Left lobe of liver (tissue), 2 donors: ENCODE results near the gene PCBD1. TPM values are rescaled to one million over a fixed set of nuclear protein-coding genes. Genes with fewer than 3 reads are reported as not detected.

Source experiments
- ATAC-seq: fragments of 200-7000 bp; cut with Tn5 transposase; one replicate; pipeline ENCODE4 v1.9.1; 2020; ENCODE audit warnings: mild to moderate bottlenecking, moderate library complexity
- DNase-seq: peaks from one replicate; pipeline ENCODE4 v3.0.0-alpha.2; 2020; ENCODE audit warnings: low spot score
- total RNA-seq: library from RNA; stranded (reverse); gene quantifications from one replicate; pipeline ENCODE4 v1.2.1, GENCODE V29; 2021
- donor health status: DM: no; HTN: no; CAD: no; lungs with moderate emphysema.
- donor health status: DM: no; HTN: yes; CAD: no.

PCBD1 gene
- total RNA-seq, 1 donor from 2014 or later: 239 TPM

DNA sequence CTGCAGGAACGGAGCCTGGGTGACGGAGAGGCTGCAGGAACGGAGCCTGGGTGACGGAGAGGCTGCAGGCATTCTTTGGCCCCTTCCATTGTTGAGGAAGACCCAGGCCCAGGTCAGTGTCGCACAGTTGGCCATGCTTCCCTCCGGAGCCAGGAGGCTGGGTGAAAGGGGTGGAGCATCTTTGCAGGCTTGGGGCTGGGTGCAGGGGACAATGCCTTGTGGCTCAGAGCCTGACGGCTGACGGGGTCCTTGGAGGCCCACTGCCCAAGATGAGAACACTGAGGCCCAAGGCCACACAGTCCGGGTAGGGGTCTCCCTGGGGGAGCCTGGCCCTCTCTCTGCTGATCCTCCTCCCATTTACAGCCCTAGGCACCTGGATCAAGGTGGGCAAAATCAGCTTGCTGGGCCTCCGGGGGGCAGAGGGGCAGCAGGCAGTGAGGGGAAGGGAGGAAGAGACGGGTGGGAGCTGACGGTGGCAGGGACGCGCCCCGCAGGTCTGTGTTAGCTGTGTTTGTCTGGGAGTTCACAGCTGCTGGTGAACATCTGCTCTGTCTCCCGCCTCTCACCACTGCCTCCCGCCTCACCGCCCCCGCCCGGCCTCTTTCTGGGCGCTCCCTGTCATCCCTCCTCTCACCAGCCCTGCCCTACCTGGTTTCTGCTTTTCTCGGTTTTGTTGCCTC lies 30.6 kb upstream of the PCBD1 start:
- ATAC-seq (no peak), DNase-seq (no peak)

DNA sequence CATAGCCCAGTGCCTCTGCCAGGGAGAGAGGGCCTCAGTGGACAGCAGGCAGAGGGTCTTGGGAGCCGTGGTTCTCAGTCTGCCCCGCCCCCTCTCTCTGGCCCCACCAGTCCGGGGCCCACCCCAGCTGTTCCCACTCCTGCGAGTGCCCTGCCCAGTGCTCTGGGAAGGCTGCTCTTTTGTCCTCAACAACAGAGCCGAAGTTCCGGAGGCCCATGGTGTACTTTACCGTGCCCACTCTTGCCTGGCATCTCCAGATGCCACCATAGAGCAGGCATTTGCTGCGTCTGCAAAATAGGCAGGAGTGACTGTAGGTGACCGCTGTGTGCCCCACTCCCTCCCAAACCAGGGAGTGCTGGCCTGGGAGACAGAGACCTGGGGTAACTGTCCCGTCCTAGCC lies 29.3 kb upstream of the PCBD1 start:
- ATAC-seq (no peak), DNase-seq (no peak)

DNA sequence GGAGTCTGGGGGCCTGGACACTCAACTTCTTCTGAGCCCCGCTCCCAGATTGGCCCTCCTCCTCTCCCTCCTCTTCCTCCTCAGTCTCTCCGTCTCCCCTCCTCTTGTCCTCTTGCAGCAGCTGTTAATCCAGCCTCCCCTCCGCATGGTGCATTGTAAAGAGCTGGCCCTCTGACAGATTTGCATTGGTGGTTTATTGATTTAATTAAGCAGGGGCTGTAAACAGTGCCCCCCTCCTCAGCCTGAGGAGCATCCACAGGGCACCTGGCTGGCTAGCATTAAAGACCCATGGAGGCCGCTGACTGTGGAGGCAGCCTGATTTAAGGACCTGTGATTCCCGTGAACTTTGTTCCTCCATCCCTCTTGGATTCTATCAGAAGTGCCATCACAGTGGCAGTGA lies 28.9 kb upstream of the PCBD1 start:
- ATAC-seq (no peak), DNase-seq (no peak)

DNA sequence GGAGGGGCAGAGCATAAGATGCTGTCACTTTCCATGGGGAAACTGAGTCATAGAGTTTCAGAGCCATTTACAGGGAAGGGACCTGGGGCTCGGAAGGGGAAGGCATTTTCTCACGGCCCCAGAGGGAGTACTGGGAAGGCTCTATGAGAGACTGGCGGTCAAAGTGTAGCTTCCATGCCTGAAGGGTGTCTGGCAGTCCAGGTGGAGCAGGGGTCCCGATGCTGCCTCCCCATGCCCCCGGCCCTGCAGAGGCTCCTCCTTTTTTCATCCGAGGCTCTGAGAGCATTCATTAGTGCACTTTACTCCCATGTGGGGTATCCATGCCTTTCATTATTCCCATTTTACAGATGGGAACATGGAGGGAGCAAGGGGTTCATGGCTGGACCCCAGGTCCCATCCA lies 27.9 kb upstream of the PCBD1 start:
- DNase-seq (no peak), ATAC-seq (no peak)

DNA sequence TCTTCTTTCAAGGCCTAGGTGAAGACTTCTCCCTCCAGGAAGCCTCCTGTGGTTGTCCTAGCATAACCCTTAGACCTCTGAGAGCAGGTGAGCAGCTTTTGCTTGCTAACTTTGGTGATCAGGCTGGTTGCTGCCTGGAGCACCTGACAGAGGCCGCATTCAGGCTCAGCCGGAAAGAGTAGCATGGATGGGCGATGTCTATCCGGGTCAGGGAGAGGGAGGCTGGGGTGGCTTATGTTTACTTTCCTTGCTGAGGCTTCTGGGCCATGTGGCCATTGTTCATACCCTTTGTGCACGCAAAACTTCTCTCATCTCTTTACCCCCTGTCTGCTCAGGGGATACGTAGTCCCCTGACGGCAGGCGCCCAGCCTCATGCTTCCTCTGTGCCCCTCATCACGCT lies 27.4 kb upstream of the PCBD1 start:
- DNase-seq: no peak
- no peak for ATAC-seq

DNA sequence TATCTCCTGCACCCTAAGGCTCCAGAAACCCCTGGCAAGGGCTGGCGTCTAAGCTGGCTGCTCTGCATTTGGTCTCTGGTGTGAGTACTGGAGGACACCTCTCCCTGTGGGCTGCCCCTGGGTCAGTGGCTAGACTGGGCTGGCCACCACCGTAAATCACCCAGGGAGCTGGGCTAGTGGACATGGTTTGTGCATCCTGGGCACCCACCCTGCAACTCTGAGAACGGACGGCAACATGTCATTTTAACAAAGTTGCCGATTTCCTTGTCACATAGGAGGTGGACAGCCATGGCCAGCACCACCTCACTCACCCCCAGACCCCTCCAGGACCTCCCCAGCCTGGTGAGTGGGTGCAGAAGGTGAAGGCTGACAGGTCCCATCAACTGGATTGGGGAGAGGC lies 26.8 kb upstream of the PCBD1 start:
- no peak for ATAC-seq
- DNase-seq: no peak

GRCh38 chr10:70914316-70914864 lies 26.0 kb upstream of the PCBD1 start:
- no peak for DNase-seq
- no peak for ATAC-seq

DNA sequence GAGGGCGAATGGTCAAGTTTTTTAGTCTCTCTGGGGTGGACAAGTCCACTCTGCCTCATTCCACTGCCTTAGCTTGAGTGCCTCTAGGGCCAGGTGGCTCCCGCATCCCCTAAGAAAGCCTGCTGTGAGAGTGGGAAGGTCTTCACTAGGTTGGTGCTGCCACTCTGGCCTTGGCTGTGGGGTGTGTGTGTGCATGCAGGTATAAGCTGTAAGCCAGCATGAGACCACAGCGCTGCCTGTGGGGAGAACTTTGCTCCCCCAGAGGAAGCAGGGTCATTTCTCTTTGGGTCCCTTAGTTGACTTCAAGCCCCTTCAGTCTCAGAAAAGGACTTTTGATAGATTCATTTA lies 25.5 kb upstream of the PCBD1 start:
- no peak for ATAC-seq
- no peak for DNase-seq

DNA sequence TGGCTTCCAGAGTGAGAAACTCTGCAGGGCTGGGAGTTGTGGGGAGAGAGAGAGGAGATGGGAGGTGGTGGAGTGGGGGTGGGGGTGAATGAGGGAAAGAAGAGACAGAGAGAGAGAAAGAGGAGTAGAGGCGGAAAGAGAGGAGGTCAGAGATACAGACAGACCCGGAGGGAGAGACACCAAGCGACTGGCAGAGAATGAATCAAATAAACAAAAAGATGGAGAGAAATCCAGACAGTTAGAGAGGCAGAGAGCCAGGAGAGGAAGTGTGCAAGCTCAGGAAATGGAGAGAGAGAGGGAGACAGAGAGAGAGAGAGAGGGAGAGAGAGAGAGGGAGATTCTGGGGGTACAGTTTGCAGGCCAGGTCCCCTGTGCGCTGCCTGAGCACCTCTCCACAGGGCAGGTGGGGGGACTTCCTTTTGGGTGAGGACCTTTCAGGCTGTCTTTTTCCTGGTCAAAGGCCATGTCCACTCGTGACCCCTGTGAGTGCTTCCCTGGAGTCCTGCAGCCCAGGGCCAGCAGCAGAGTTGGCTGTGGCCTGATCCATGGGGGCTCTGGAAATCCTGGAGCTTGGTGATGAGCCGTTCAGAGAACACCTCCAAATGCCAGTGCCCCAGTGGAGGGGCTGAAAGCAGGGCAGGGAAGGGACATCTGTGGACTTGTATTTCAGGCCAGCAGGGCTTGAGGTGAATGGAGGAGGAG lies 25.0 kb upstream of the PCBD1 start:
- DNase-seq (no peak), ATAC-seq (no peak)

- ATAC-seq (no peak), DNase-seq (no peak)
Observed at GRCh38 chr10:70912556-70912955, 24.2 kb upstream of the PCBD1 start.

GRCh38 chr10:70911386-70911785 lies 23.0 kb upstream of the PCBD1 start:
- no peak for ATAC-seq
- DNase-seq: no peak

DNA sequence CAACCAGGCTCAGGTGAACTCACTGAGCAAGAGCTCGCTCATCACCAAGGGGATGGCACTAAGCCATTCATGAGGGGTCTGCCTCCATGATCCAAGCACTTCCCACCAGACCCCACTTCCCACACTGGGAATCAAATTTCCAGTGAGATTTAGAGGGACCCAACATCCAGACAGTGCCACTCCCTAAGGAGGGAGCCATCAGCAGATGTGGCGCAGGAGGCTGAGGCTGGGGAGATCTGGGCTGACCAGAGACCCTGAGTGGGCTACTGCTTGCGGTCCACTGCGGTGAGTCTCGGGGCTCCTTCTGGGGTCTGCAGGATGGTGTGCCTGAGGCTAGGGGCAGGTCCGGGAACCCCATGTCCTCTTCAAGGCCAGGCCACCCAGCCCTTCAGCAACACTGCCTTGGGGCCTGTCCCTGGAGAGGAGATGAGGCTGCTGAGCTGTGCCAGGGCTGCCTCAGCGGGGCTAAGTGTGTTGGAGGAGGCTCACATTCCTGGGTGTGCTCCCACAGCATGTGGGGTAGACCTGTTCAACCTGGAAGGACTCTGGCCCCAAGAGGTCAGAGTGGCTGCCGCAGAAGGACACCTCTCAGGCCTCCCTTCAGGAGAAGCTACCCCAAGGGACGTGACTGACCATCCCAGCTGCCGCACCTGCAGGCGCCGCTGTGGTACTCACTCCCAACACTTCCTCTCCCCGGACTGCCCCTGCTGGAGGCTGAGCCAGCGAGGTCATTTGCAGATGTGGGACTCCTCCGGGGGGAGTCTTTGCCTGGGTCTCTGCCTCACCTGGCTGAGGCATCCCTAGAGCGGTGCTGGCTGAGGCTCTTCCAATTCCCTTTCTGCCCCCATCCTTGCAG lies 22.3 kb upstream of the PCBD1 start:
- DNase-seq: no peak
- no peak for ATAC-seq

DNA sequence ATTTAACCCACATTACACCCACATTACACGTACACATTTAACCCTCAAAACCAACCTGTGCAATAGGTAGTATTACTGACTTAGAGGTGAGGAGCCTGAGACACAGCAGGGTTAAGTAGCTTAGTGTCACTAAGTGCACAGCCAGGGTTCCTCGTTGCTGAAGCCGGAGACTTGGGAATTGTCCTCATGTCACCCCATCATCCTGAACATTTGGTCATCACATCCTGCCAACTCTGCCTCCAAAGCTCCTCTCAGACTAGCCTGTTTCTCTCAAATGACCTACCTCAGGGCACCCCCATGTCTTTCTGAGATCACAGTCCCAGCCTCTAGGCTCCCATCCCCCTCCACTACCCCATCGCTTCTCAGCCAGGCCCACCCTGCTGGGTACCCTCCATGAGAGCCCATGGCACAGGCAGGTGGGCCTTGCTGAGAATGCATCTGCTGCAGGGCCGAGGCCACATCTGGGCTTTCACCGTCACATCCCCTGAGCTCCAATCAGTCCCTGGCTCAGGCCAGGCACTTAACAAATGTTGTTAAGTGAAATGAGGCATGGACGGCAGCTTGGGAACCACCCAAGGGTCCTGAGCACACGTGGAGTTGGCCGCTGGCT lies 21.1 kb upstream of the PCBD1 start:
- no peak for DNase-seq

DNA sequence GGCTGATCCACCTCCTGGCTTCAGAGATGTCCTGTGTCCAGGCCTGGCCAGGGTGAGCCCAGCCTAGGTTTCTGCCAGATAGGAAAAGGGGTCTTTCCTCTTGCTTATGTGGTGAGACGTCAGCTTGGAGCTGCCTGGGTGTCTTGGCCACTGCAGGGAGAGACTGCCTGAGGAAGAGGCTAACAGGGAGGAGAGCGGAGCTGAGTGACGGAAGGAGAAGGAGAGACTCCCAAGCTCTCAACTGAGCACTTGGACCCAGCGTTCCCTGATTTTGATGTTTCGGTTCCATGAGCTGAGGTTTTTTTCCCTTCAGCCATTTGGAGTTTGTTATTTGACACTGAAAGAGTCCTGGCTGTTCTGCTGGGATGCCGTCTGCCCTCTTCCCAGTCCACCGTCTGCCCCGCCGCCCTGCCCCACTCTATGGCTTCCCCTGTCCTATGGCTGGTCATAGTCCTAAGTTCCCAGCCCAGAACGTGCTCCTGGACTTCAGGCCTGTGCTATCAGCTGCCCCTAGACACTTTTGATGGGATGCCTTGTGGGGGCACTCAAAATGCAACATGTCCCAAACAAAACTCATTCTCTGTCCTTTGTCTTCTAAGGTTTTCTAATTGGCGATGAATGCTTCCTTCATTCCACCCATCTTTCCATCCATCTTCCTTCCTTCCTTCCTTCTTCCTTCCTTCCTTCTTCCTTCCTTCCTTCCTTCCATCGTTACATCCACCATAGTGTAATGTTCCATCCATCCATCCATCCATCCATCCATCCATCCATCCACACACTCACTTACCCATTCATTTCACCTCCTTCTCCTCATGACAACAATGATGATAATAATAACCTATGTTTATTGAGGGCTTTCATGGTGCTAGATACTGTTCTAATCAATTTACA lies 20.3 kb upstream of the PCBD1 start:
- ATAC-seq (no peak), DNase-seq (no peak)

More for the DNA sequence above, 21.1 kb upstream of the PCBD1 start:
- ATAC-seq: no peak

- ATAC-seq: no peak
- DNase-seq: no peak
Observed at GRCh38 chr10:70907637-70908405, 19.5 kb upstream of the PCBD1 start.

DNA sequence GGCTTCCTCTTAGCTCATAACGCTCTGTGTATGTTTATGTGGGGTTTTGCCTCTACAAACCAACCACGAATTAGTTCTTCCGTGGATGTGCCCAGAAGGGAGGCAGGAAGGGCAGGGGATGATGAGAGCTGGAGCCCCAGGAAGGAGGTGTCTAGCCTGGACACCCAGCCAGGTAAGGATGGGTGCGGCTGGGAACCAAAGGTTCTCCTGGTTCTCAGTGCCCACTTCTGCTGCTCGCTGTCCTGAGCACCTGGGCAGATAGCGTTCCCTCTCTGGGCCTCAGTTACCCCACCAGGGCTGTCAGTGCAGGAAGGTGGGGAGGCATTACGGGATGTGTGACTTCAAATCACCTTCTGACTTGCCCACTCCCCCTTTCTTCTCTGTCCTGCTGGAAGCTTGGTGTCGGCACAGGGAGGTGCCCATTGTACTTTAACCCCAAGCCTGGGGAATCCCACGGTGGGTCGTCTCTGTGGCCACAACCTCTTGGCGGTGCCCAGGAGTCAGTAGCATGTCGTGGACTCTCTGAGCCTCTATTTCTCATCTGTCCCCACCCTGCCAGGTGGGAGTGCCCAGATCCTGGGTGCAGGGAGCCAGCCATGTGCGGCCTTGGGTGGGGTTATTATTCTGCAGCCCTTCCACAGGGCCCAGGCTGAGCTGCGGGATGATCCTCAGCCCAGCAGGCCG lies 18.7 kb upstream of the PCBD1 start:
- no peak for DNase-seq
- no peak for ATAC-seq

DNA sequence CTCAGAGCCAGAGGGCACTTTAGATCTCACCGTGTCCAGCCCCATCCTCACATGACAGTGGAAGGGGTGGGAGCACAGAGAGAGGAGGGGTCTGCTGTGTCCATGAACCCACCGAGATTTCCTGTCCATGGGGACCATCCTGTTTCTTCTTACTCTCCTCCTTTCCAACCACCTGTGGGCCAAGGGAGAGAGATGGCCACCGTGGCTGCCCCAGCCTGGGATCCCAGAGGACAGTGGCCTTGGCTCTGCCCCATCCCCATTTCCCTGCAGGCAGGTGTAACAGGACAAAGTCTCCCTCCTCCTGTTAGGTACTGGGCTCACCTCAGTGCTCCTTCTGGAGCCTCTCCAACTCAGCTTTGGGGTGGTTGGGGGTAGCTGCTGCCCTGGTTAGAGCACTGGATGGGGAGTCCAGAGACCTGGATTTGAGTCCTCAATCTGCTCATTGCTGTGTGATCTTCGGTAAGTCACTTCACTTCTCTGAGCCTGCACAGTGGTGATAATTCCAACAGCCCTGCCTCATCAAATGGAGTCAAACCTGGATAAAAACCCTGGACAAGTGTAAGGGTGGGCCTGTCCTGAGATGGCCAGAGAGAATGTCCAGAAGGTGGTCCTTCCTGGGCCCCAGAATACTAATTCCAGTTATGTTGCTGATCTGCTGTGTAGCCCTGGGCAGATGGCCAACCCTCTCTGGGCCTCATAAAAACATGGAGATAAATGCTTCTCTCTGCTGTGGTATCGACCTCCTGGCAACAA lies 17.8 kb upstream of the PCBD1 start:
- DNase-seq (no peak), ATAC-seq (no peak)
